ENCODE data around the gene RMI2. TPM values are rescaled to one million over a fixed set of nuclear protein-coding genes. Genes with fewer than 3 reads are reported as not detected.

Gene RMI2
- total RNA-seq, 6 experiments from 2014 or later, result 0.37 to 2.9 (median 1.0) TPM

- 53% methylated on average over 2 of the region's 8 CpGs for WGBS (ENCODE audit: insufficient coverage, low coverage, low lambda C conversion rate, missing lambda C conversion rate)
- DNase-seq, result no peak
- intact Hi-C loops (cut with DNase I), result no loop called here
These were observed 26.4 kb upstream of the RMI2 start for GRCh38 chr16:11318817-11319216.

GRCh38 chr16:11319529-11320146 is 25.6 kb upstream of the RMI2 start:
- H3K36me3 ChIP-seq, result no peaks in the 10 kb centered on the region
- intact Hi-C loops (cut with DNase I), result no loop called here
- no peaks in the 10 kb centered on the region for H3K4me1 ChIP-seq
- DNase-seq (no peak), ATAC-seq (no peak)
- H3K27me3 ChIP-seq, result no peaks in the 10 kb centered on the region
- H3K4me3 ChIP-seq, result no peak overlapping the region
- TF ChIP-seq POLR2A (IDR thresholded peaks at IDR 0.05) (no peak), CTCF (IDR thresholded peaks at IDR 0.05) (no peak)
- no peaks in the 10 kb centered on the region for H3K9me3 ChIP-seq
- no CpG with 5 or more reads among the region's 8 CpGs for WGBS (ENCODE audit: insufficient coverage, low coverage, low lambda C conversion rate, missing lambda C conversion rate)
- H3K27ac ChIP-seq, result no peak overlapping the region

More at GRCh38 chr16:11318817-11319216, 26.4 kb upstream of the RMI2 start:
- Histone ChIP-seq H3K27ac (no peak overlapping the region), H3K27me3 (no peaks in the 10 kb centered on the region), H3K4me3 (no peak overlapping the region), H3K9me3 (no peaks in the 10 kb centered on the region), H3K4me1 (no peaks in the 10 kb centered on the region), H3K36me3 (no peaks in the 10 kb centered on the region)
- ATAC-seq, result no peak
- TF ChIP-seq CTCF (IDR thresholded peaks at IDR 0.05), result no peak

GRCh38 chr16:11320170-11320569 is 25.1 kb upstream of the RMI2 start:
- ATAC-seq (no peak), DNase-seq (no peak)
- no peak overlapping the region for H3K4me3 ChIP-seq
- no peak overlapping the region for H3K27ac ChIP-seq
- H3K9me3 ChIP-seq, result no peaks in the 10 kb centered on the region
- no peaks in the 10 kb centered on the region for H3K27me3 ChIP-seq
- no CpG with 5 or more reads among the region's 10 CpGs for WGBS (ENCODE audit: insufficient coverage, low coverage, low lambda C conversion rate, missing lambda C conversion rate)
- no peaks in the 10 kb centered on the region for H3K36me3 ChIP-seq
- H3K4me1 ChIP-seq, result no peaks in the 10 kb centered on the region
- TF ChIP-seq CTCF (IDR thresholded peaks at IDR 0.05) (no peak), POLR2A (IDR thresholded peaks at IDR 0.05) (no peak)
- intact Hi-C loops (cut with DNase I), result no loop called here

- no peak for TF ChIP-seq POLR2A (IDR thresholded peaks at IDR 0.05)
- no peak for TF ChIP-seq CTCF (IDR thresholded peaks at IDR 0.05)
These were observed 23.6 kb upstream of the RMI2 start for GRCh38 chr16:11321662-11322061.

GRCh38 chr16:11322823-11323222 is 22.4 kb upstream of the RMI2 start:
- Histone ChIP-seq H3K27me3 (no peaks in the 10 kb centered on the region), H3K4me3 (no peak overlapping the region), H3K4me1 (no peaks in the 10 kb centered on the region), H3K9me3 (no peaks in the 10 kb centered on the region), H3K36me3 (no peaks in the 10 kb centered on the region), H3K27ac (no peak overlapping the region)
- intact Hi-C loops (cut with DNase I), result no loop called here
- no peak for TF ChIP-seq CTCF (IDR thresholded peaks at IDR 0.05)
- no peak for TF ChIP-seq POLR2A (IDR thresholded peaks at IDR 0.05)
- DNase-seq, result no peak
- ATAC-seq, result no peak
- 67% methylated on average over 3 of the region's 3 CpGs for WGBS (ENCODE audit: insufficient coverage, low coverage, low lambda C conversion rate, missing lambda C conversion rate)

More at GRCh38 chr16:11321662-11322061, 23.6 kb upstream of the RMI2 start:
- Histone ChIP-seq H3K27me3 (no peaks in the 10 kb centered on the region), H3K9me3 (no peaks in the 10 kb centered on the region), H3K36me3 (no peaks in the 10 kb centered on the region), H3K4me1 (no peaks in the 10 kb centered on the region), H3K27ac (no peak overlapping the region), H3K4me3 (no peak overlapping the region)
- intact Hi-C loops (cut with DNase I), result no loop called here
- WGBS (ENCODE audit: insufficient coverage, low coverage, low lambda C conversion rate, missing lambda C conversion rate), result 33% methylated on average over 3 of the region's 5 CpGs
- ATAC-seq (no peak), DNase-seq (no peak)
